Measurements from ENCODE around the gene C1orf232.

GRCh38 chr1:26158271-26158907, 10.4 kb downstream of the C1orf232 start:
- TF ChIP-seq CTCF (IDR thresholded peaks at IDR 0.05; ENCODE audit: low read length) (no peak), EZH2 (IDR thresholded peaks at IDR 0.05; ENCODE audit: borderline replicate concordance, low read length) (no peak)

Measured in OCI-LY1 (cell line).